Effector memory CD8-positive, alpha-beta T cell (primary cell): ENCODE data around the gene FAM163B.

ENCODE experiments used
- ATAC-seq: fragments of 150-1000 bp; cut with Tn5 transposase; replicated peaks from 2 replicates; pipeline ENCODE4 v1.10.0; 2021; ENCODE audit warnings: mild to moderate bottlenecking, moderate library complexity
- DNase-seq, 3 experiments: peaks; one replicate each; pipeline ENCODE4 v3.0.0; 2021
- H3K27ac Mint-ChIP-seq, 2 donors: one replicate each; pipeline ENCODE4 v1.8.0; 2022; ENCODE audit warnings: mild to moderate bottlenecking in 2 of 2, mixed read lengths in 2 of 2, moderate library complexity in 2 of 2
- H3K27me3 Mint-ChIP-seq, 2 donors: one replicate each; pipeline ENCODE4 v1.8.0; 2022; ENCODE audit warnings: mixed read lengths in 2 of 2
- H3K36me3 Mint-ChIP-seq: one replicate; pipeline ENCODE4 v1.8.0; 2022; ENCODE audit warnings: mild to moderate bottlenecking, moderate library complexity, mixed read lengths; ENCODE audit not compliant: insufficient read depth
- H3K4me1 Mint-ChIP-seq, 2 donors: one replicate each; pipeline ENCODE4 v1.8.0; 2022; ENCODE audit warnings: low read depth in 2 of 2, mixed read lengths in 2 of 2
- H3K4me3 Mint-ChIP-seq, 2 donors: one replicate each; pipeline ENCODE4 v1.8.0; 2022; ENCODE audit warnings: mild to moderate bottlenecking in 2 of 2, mixed read lengths in 2 of 2, moderate library complexity in 2 of 2
- H3K9me3 Mint-ChIP-seq, 2 donors: one replicate each; pipeline ENCODE4 v1.8.0; 2022; ENCODE audit warnings: mixed read lengths in 2 of 2

Gene FAM163B

DNA sequence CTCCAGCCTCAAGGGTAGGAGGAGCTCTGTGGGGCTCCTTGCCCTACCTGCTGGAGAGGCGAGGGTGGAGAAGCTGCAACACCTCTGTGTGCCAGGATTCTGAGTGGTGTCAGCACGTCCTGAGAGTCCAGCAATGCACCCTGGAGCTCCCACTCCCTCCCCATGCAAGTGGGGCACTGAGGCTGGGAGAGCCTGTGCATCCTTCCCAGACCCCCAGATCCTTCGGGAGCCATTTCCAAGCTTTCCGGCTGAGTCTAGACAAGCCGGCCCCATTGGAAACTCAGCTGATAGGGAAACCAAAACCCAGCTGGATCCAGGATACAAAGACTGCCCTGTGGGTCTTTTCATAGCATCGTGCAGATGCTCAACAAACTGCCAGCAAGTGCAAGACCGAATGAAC lies 1.8 kb downstream of the FAM163B start:
- no peak overlapping the region for H3K27ac Mint-ChIP-seq
- no peak overlapping the region for H3K4me3 Mint-ChIP-seq
- H3K27me3 Mint-ChIP-seq: peaks cover 64 to 94% of the 10 kb centered on the region in 2 donors
- no peaks in the 10 kb centered on the region for H3K9me3 Mint-ChIP-seq
- no peaks in the 10 kb centered on the region for H3K36me3 Mint-ChIP-seq
- H3K4me1 Mint-ChIP-seq: peaks cover 0 to 5% of the 10 kb centered on the region in 2 donors
- DNase-seq (no peak), ATAC-seq (no peak)

DNA sequence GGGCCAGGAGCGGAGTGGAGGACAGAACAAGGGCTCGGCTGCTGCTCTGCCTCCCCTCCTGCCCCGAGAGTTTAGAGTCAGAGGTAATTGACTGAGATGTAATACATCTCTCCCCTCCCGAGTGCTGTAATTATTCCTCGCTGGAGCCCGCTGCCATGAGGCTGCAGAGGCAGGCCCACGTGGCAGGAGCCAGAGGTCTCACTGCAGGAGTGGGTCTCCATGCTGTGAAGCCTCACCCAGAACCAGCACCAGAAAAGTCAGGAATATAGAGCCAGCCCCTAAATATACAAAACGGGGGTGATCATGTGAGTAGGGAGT lies 2.5 kb downstream of the FAM163B start:
- H3K36me3 Mint-ChIP-seq: no peaks in the 10 kb centered on the region
- no peak overlapping the region for H3K27ac Mint-ChIP-seq
- peaks cover 59 to 94% of the 10 kb centered on the region in 2 donors for H3K27me3 Mint-ChIP-seq
- no peak overlapping the region for H3K4me3 Mint-ChIP-seq
- peaks cover 0 to 5% of the 10 kb centered on the region in 2 donors for H3K4me1 Mint-ChIP-seq
- H3K9me3 Mint-ChIP-seq: no peaks in the 10 kb centered on the region
- ATAC-seq (no peak), DNase-seq (no peak)

DNA sequence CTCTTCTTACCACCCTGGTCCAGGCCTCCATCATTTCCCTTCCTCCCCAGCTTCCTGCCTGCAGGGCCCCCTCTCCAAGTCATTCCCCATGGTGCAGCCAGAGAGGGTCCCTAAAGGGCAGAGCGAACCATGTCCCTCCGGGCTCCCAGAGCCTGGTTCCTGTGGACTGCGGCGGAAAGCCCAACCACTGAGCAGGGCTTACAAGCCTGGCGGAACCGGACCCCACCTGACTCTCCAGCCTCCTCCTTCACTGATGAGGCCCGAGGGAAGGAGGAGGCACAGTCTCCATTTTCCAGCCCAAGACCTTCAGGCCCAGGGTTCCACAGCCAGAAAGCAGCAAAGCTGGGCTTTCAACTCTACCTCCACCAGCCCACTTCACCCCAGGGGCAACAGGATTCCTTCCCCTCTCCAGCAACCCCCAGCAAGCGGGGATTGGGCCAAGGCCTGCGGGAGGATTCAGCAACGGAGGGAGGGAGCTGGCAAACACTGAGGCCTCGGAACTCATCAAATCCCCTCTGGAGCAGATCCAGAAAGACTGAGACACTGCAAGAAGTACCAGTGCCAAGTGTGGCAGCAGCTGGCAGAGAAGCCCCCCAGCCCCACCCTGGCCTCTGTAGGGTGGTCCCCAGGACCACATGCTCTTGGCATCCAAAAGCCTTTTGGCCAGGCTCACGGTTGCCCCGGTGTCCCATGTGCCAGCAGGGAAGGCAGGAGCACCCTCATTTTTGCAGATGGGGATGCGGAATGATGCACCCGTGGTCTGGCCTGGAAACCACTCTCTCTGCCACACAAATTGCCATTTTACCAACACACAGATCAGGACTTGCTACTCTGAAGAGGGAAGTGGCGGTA lies 3.1 kb downstream of the FAM163B start:
- Mint-ChIP-seq H3K9me3 (no peaks in the 10 kb centered on the region), H3K27ac (no peak overlapping the region), H3K4me1 (peaks cover 0 to 5% of the 10 kb centered on the region in 2 donors), H3K27me3 (peaks cover 54 to 90% of the 10 kb centered on the region in 2 donors), H3K4me3 (no peak overlapping the region), H3K36me3 (no peaks in the 10 kb centered on the region)
- no peak for DNase-seq
- ATAC-seq: no peak

DNA sequence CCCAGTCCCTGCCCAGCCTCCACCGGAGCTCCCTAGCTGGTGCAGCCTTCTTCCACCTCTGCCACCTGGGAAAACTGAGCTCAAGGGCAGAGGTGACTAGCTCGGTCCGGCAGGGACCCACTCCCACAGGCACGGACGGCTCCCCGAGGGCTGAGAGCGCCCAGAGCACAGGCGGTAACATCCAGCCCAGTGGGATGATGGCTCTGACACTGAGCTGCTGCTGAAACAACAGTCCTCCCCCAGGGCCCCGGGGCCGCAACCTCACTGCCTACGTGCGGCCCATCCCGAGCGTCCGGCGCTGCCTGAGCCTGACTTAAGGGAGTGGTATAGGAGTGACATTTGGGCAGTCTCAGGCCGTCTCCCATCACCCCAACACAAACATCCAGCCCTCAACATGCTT lies 3.7 kb downstream of the FAM163B start:
- DNase-seq (no peak), ATAC-seq (no peak)
- peaks cover 0 to 5% of the 10 kb centered on the region in 2 donors for H3K4me1 Mint-ChIP-seq
- no peaks in the 10 kb centered on the region for H3K9me3 Mint-ChIP-seq
- peaks cover 47 to 83% of the 10 kb centered on the region in 2 donors for H3K27me3 Mint-ChIP-seq
- no peak overlapping the region for H3K27ac Mint-ChIP-seq
- no peaks in the 10 kb centered on the region for H3K36me3 Mint-ChIP-seq
- H3K4me3 Mint-ChIP-seq: no peak overlapping the region

DNA sequence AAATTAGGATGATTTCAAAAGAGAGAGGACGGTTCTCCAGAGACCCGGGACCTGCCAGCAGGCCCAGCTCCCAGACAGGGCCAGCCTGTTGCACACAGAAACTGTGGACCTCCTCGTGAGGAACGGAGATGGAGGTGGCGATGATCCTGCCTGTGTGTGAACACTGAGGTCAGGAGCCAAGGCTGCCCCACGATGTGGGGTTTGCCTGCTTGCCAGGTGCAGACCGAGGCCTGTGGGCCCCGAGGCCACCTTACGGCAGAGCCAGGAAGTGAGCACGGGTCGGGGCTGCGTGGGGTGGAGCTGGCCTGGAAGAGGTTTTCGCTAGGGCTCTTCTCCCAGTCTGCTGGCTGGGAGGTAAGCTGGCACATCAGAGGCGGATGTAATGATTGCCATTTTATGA lies 4.3 kb downstream of the FAM163B start:
- Mint-ChIP-seq H3K27me3 (peaks cover 41 to 77% of the 10 kb centered on the region in 2 donors), H3K36me3 (no peaks in the 10 kb centered on the region), H3K9me3 (no peaks in the 10 kb centered on the region), H3K27ac (peak overlapping the region in 1 of 2 donors; percentile 31), H3K4me1 (peaks cover 0 to 5% of the 10 kb centered on the region in 2 donors), H3K4me3 (no peak overlapping the region)
- ATAC-seq (no peak), DNase-seq (no peak)

DNA sequence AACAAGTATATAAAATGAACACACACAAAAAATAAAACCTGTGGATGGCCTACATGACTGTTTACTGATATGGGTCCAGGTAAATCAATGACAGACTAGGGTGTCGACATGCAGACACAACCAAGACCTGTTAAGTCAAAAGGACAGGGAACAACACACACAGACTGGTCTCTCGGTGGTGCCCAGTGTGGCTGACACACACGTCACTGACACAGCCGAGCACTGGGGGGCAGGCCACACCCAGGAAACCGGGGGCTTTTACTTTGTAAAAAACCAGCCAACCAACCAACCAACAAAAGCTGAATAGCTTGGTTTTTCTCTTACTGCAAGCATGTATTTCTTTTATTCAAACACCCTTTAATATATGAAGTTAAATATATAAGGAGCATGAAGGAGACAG lies 5.0 kb downstream of the FAM163B start:
- H3K27me3 Mint-ChIP-seq: peaks cover 37 to 72% of the 10 kb centered on the region in 2 donors
- no peak overlapping the region for H3K27ac Mint-ChIP-seq
- no peaks in the 10 kb centered on the region for H3K9me3 Mint-ChIP-seq
- H3K4me1 Mint-ChIP-seq: peaks cover 0 to 5% of the 10 kb centered on the region in 2 donors
- peak in 1 of 3 experiments; percentile 35 for DNase-seq
- no peaks in the 10 kb centered on the region for H3K36me3 Mint-ChIP-seq
- H3K4me3 Mint-ChIP-seq: no peak overlapping the region
- peak; percentile 59 for ATAC-seq

DNA sequence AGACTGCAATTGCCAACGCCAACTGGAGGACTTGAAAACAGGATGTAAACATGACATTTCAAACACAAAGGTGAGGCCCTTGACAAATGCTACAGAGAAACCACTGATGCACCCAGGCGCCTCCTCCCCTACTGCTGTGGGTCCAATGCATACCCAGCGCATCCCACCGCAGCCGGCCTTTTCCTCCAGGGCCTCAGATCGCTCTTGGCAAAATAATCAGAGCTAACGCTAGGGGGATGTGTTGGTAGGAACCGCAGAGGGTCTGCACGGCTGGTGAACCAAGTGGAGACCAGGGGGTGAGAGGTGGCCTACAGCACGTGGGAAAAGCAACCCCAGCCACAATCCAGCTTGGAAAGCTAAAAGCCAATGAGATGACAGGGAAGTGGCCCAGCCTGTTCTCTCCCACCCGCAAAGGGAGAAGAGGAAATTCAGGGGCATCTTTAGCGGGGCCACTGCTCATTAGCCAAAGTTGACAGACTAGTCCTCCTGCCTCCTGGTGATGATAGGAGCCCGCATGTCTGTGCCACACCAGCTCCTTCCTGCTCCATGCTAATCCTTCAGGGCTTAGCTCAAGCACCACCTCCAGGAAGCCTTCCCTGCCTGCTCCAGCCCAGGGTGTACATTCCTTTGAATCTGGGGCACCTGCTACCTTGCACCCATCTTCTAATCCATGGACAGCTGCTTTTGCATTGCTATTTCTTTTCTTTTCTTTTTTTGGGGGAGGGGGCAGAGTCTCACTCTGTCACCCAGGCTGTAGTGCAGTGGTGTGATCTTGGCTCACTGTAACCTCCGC lies 5.9 kb downstream of the FAM163B start:
- no peak overlapping the region for H3K4me3 Mint-ChIP-seq
- ATAC-seq (no peak), DNase-seq (no peak)
- H3K36me3 Mint-ChIP-seq: no peaks in the 10 kb centered on the region
- peaks cover 34 to 68% of the 10 kb centered on the region in 2 donors for H3K27me3 Mint-ChIP-seq
- peaks cover 0 to 5% of the 10 kb centered on the region in 2 donors for H3K4me1 Mint-ChIP-seq
- no peak overlapping the region for H3K27ac Mint-ChIP-seq
- H3K9me3 Mint-ChIP-seq: no peaks in the 10 kb centered on the region

DNA sequence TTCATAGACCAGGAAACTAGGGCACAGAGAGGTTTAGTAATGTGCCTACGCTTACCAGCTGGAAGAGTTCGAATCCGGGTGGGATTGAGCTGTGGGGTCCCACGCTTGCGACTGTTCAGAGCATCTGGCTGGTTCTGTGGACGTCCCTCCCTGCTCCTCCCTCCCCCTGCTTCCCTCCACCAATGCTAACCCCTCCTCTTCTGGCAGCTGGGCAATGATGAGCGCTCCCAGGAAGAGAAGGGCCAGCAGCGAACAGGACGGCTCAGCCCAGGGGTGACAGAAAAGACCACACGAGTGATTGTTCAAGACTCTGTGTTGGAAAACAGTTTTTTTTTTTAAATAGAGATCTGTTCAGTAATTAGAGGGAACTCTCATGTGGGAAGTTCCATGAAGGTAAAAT lies 6.9 kb downstream of the FAM163B start:
- no peak for DNase-seq
- H3K4me1 Mint-ChIP-seq: peaks cover 0 to 5% of the 10 kb centered on the region in 2 donors
- peaks cover 28 to 57% of the 10 kb centered on the region in 2 donors for H3K27me3 Mint-ChIP-seq
- no peaks in the 10 kb centered on the region for H3K36me3 Mint-ChIP-seq
- H3K27ac Mint-ChIP-seq: no peak overlapping the region
- H3K9me3 Mint-ChIP-seq: peaks cover 2 to 9% of the 10 kb centered on the region in 2 donors
- ATAC-seq: no peak
- no peak overlapping the region for H3K4me3 Mint-ChIP-seq

DNA sequence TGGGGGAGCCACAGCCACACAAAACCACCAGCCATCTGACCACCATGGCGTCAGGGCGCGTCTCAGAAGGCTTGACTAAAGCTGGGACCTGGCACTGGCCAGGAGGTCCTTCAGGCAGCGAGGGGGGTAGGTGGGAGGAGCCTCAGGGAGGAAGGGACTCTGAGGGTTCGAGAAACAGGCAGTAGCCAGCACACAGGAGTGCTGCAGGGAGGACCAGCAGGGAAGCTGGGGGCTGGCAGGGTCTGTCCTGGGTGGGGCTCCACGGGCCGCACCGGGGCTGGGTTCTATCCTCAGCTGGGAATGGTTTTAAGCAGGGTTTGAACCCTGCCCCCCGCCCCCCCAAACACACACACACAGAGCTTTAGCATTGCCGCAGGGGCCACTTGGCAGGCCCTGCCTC lies 7.4 kb downstream of the FAM163B start:
- peaks cover 0 to 5% of the 10 kb centered on the region in 2 donors for H3K4me1 Mint-ChIP-seq
- no peak for ATAC-seq
- H3K27ac Mint-ChIP-seq: no peak overlapping the region
- DNase-seq: no peak
- H3K4me3 Mint-ChIP-seq: no peak overlapping the region
- H3K27me3 Mint-ChIP-seq: peaks cover 23 to 52% of the 10 kb centered on the region in 2 donors
- H3K9me3 Mint-ChIP-seq: peaks cover 4 to 14% of the 10 kb centered on the region in 2 donors
- H3K36me3 Mint-ChIP-seq: no peaks in the 10 kb centered on the region

DNA sequence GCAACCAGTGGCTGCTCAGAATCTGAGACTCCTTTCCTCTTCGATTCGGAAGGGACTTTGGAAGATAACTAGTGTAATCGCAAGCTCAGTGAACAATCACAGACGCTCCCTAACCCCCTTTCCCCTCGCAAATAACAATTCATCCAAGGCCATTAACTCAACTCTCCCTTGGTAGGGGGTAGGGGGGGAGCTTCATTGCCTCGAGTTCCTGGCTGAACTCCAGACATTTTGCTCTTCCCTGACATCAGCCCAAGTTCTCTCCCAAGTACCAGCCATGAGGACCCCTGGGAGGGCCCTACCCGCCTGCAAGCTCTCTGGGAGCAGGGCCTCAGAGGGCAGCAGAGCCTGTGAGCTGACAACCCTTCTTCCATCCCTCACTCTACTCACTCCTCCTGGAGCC lies 8.4 kb downstream of the FAM163B start:
- Mint-ChIP-seq H3K4me3 (no peak overlapping the region), H3K27ac (no peak overlapping the region), H3K9me3 (peaks cover 4 to 16% of the 10 kb centered on the region in 2 donors), H3K4me1 (peaks cover under 1 to 5% of the 10 kb centered on the region in 2 donors), H3K27me3 (peaks cover 15 to 46% of the 10 kb centered on the region in 2 donors), H3K36me3 (no peaks in the 10 kb centered on the region)
- no peak for ATAC-seq
- no peak for DNase-seq

DNA sequence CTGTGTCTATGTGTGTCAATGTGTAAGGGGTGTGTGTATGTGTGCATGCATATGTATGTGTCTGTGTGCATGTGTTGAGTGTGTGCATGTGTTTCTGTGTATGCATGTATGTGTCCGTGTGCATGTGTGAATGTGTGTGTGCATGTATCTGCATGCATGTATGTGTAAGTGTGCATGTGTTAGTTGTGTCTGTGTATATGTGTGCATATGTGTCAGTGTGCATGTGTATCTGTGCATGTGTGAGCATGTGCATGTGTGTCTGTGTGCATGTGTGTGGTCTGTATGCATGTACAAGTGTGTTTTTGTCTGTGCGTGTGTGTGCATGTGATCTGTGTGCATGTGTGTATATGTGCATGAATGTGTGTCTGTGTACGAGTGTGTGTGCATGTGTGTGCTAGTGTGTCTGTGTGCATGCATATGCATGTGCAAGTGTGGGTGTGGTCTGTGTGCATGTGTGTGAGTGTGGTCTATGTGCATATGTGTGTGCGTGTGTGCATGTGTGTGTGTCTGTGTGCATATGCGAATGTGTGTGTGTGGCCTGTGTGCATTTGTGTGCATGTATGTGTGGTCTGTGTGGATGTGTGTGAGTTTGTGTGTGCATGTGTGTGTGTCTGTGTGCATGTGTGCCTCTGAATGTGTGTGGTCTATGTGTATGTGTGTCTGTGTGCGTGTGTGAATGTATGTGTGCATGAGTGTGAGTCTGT lies 9.6 kb downstream of the FAM163B start:
- DNase-seq (no peak), ATAC-seq (no peak)
- H3K27me3 Mint-ChIP-seq: peaks cover 12 to 46% of the 10 kb centered on the region in 2 donors
- no peaks in the 10 kb centered on the region for H3K36me3 Mint-ChIP-seq
- peaks cover 4 to 16% of the 10 kb centered on the region in 2 donors for H3K9me3 Mint-ChIP-seq
- H3K4me1 Mint-ChIP-seq: peaks cover under 1 to 3% of the 10 kb centered on the region in 2 donors
- H3K4me3 Mint-ChIP-seq: no peak overlapping the region
- no peak overlapping the region for H3K27ac Mint-ChIP-seq

DNA sequence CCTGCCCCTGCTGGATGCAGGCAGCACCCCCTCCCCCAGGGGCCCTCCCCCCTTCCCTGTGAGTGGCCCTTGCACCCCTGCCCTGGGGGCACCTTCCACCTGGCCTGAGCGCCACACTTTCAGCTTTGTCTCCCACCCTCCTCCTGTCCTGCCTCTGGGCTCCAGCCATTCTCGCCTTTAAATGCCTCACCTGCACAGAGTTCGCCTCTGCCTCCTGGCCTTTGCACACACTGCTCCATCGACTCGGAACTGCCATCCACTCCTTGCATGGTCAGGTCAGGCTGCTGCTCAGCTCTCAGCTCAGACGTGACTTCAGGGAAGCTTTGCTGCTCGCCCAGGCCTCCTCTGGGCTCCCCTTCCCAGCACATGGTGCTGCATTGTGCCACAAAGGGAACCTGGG lies 10.2 kb downstream of the FAM163B start:
- H3K36me3 Mint-ChIP-seq: no peaks in the 10 kb centered on the region
- H3K4me1 Mint-ChIP-seq: peaks cover 0 to 3% of the 10 kb centered on the region in 2 donors
- DNase-seq (no peak), ATAC-seq (no peak)
- peaks cover 4 to 16% of the 10 kb centered on the region in 2 donors for H3K9me3 Mint-ChIP-seq
- peaks cover 9 to 46% of the 10 kb centered on the region in 2 donors for H3K27me3 Mint-ChIP-seq
- H3K4me3 Mint-ChIP-seq: no peak overlapping the region
- no peak overlapping the region for H3K27ac Mint-ChIP-seq

DNA sequence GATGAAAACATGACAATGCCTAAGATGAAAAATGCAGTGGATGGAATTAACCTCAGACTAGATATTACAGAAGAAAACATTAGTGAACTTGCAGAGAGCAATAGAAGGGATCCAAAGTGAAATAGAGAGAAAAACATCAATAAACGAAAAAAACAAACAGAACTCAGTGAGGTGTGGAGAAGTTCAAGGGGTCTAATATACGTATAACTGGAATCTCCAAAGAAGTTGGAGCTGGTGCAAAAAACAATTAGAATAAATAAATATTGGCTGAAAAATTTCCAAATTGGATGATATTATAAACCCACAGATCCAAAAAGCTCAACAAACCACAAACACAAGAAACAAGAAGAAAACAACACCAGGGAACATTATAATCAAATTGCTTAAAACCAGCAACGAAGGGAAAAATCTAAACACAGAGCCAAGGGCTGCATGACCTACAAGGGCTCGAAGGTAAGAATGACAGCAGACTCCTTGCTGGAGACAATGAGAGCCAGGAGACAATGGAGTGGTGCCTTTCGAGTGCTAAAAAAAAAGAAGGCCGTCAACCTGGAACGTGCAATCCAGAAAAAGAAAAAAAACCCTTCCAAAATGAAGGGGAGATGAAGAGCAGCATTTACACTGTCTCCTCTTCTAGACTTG lies 11.8 kb downstream of the FAM163B start:
- Mint-ChIP-seq H3K27ac (no peak overlapping the region), H3K9me3 (peaks cover 4 to 16% of the 10 kb centered on the region in 2 donors), H3K27me3 (peaks cover 14 to 43% of the 10 kb centered on the region in 2 donors), H3K4me1 (peaks cover 0 to 3% of the 10 kb centered on the region in 2 donors), H3K36me3 (no peaks in the 10 kb centered on the region), H3K4me3 (no peak overlapping the region)
- ATAC-seq (no peak), DNase-seq (no peak)
